HEK293T (cell line): ENCODE results near the gene PDS5A.
"Not testable (repeated sequence)": the region's sequence is repeated elsewhere in the genome, so short reads cannot be mapped to it uniquely, and the experiment has no call there.

Experiments
- BHLHE40 ChIP-seq: fragments of 450-650 bp; IDR thresholded peaks from 2 replicates; pipeline ENCODE4 v1.6.1; 2016; ENCODE audit warnings: mild to moderate bottlenecking, moderate library complexity, borderline replicate concordance
- CTBP1 ChIP-seq: fragments of 450-650 bp; IDR thresholded peaks from 2 replicates; pipeline ENCODE4 v1.6.1; 2016; ENCODE audit warnings: borderline replicate concordance
- FOXK2 ChIP-seq: fragments of 450-650 bp; IDR thresholded peaks from 2 replicates; pipeline ENCODE4 v1.6.1; 2016; ENCODE audit warnings: mild to moderate bottlenecking
- HDGF ChIP-seq: fragments of 450-650 bp; IDR thresholded peaks from 2 replicates; pipeline ENCODE4 v1.6.1; 2017; ENCODE audit warnings: antibody characterized with exemption, borderline replicate concordance
- NFRKB ChIP-seq: fragments of 450-650 bp; IDR thresholded peaks from 2 replicates; pipeline ENCODE4 v1.6.1; 2016; ENCODE audit warnings: mild to moderate bottlenecking, moderate library complexity
- SP1 ChIP-seq: fragments of 450-650 bp; IDR thresholded peaks from 2 replicates; pipeline ENCODE4 v1.6.1; 2017
- SUZ12 ChIP-seq: fragments of 450-650 bp; IDR thresholded peaks from 2 replicates; pipeline ENCODE4 v1.6.1; 2016; ENCODE audit warnings: mild to moderate bottlenecking
- ZNF384 ChIP-seq: fragments of 450-650 bp; IDR thresholded peaks from 2 replicates; pipeline ENCODE4 v1.6.1; 2016

DNA sequence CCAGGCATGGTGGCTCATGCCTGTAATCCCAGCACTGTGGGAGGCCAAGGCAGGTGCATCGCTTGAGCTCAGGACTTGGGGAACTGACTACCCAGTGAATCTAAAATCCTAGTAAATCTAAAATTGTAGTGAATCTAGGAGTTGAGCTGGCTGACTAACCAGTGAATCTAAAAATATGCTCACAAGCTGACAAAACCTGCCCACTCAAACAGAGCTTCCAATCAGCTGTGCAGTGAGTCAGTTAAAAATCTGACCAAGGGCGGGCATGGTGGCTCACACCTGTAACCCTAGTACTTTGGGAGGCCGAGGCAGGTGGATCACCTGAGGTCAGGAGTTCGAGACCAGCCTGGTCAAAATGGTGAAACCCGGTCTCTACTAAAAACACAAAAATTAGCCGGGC, 72.7 kb downstream of the PDS5A start:
- not testable (repeated sequence) for TF ChIP-seq FOXK2, SUZ12, NFRKB, HDGF, BHLHE40, ZNF384, CTBP1, SP1
